ENCODE measurements around the gene PDLIM1. TPM values are rescaled to one million over a fixed set of nuclear protein-coding genes. Genes with fewer than 3 reads are reported as not detected.

PDLIM1 gene
- total and polyA plus RNA-seq, 2 of the 8 experiments (the other 6 are each of a cell fraction or from before 2014, with no cell fraction given), result 169 to 245 TPM

- Histone ChIP-seq H3K4me3 (ENCODE audit: extremely low read depth in 1 of 4, insufficient read depth in 2 of 4, low read depth in 3 of 4, low read length in 4 of 4) (no peak overlapping the region), H4K5ac (ENCODE audit: insufficient read length, low read depth, low read length) (no peak overlapping the region), H3K27me3 (replicated peaks in 1 of 4; ENCODE audit: control insufficient read depth in 3 of 4, extremely low read depth in 1 of 4, insufficient read depth in 3 of 4, low read length in 3 of 4) (peaks cover 0 to 3% (median 0%) of the 10 kb centered on the region in 4 experiments; a peak in 1 of 7 replicates), H3K79me1 (ENCODE audit: low read depth, low read length) (no peaks in the 10 kb centered on the region), H3K23me2 (ENCODE audit: low read depth, low read length) (no peaks in the 10 kb centered on the region; the same call in 1 of the 2 replicates), H4K8ac (ENCODE audit: extremely low read depth, insufficient read depth, low read length) (no peak overlapping the region), H2BK5ac (ENCODE audit: low read depth, low read length) (no peak overlapping the region), H3K14ac (ENCODE audit: insufficient read length) (no peak overlapping the region), H2AK5ac (ENCODE audit: low read depth, low read length) (no peak overlapping the region), H3K9me3 (ENCODE audit: insufficient read depth in 2 of 2, low read depth in 1 of 2, low read length in 1 of 2) (no peaks in the 10 kb centered on the region), H3K18ac (ENCODE audit: extremely low read depth, low read length) (no peak overlapping the region), H2BK12ac (ENCODE audit: low read depth, low read length) (no peak overlapping the region), H2AFZ (ENCODE audit: low read length) (no peak overlapping the region), H3K23ac (ENCODE audit: insufficient read length) (no peak overlapping the region), H3K4me2 (ENCODE audit: insufficient read depth in 1 of 2, low read depth in 2 of 2, low read length in 2 of 2) (peak overlapping the region in 1 of 2 experiments; percentile 29; a peak in 1 of 4 replicates), H3K4ac (replicated peaks; ENCODE audit: insufficient read length, low read depth, low read length) (no peak overlapping the region), H2BK20ac (ENCODE audit: low read length) (no peak overlapping the region), H2BK15ac (ENCODE audit: low read length) (no peak overlapping the region), H2BK120ac (replicated peaks; ENCODE audit: low read depth, low read length) (no peak overlapping the region), H3K9ac (replicated peaks in 1 of 4; ENCODE audit: extremely low read depth in 1 of 4, low read depth in 3 of 4, low read length in 3 of 4) (no peak overlapping the region), H3K27ac (ENCODE audit: low read depth, low read length) (no peak overlapping the region), H3K56ac (replicated peaks; ENCODE audit: insufficient read length, low read depth, low read length) (no peak overlapping the region), H3K4me1 (replicated peaks in 1 of 4; ENCODE audit: control insufficient read depth in 3 of 4, insufficient read depth in 4 of 4, low read length in 3 of 4) (peaks cover 0 to 10% (median 2%) of the 10 kb centered on the region in 4 experiments; a peak in 4 of 7 replicates), H4K20me1 (replicated peaks in 1 of 2; ENCODE audit: control insufficient read depth in 1 of 2, insufficient read depth in 2 of 2, low read length in 2 of 2) (no peaks in the 10 kb centered on the region), H3K79me2 (ENCODE audit: control insufficient read depth in 1 of 2, insufficient read depth in 2 of 2, low read length in 2 of 2) (no peaks in the 10 kb centered on the region), H4K91ac (replicated peaks; ENCODE audit: insufficient read length, low read length) (no peak overlapping the region), H3K36me3 (ENCODE audit: control insufficient read depth in 2 of 4, insufficient read depth in 4 of 4, low read length in 3 of 4) (no peaks in the 10 kb centered on the region)
- FAIRE-seq, result no peak
- no peak for DNase-seq (ENCODE audit: low read depth in 1 of 2, low spot score in 2 of 2)
- ChIA-PET CTCF (ENCODE audit: partially characterized antibody) (interaction anchor here (1.2 to 2.0 kb wide), 2 partner anchors 59 to 61 kb away, joined by 5 to 6 read pairs; no protein-coding TSS in a partner anchor), POLR2A (ENCODE audit: partially characterized antibody) (no interaction called here)
- TF ChIP-seq RNF2 (IDR thresholded peaks at IDR 0.05; ENCODE audit: borderline replicate concordance, low read depth, low read length, missing control alignments, poor library complexity, severe bottlenecking) (no peak), RXRA (IDR thresholded peaks at IDR 0.05; ENCODE audit: insufficient read depth, low read depth, low read length) (peak; percentile 96), YY1 (IDR thresholded peaks at IDR 0.05; ENCODE audit: low read depth, low read length) (no peak), RFX5 (IDR thresholded peaks at IDR 0.05; ENCODE audit: borderline replicate concordance, low read depth, low read length) (no peak), POLR2AphosphoS5 (IDR thresholded peaks at IDR 0.05; ENCODE audit: low read depth, low read length) (peak; percentile 65; the same call in 1 of the 2 replicates), SP1 (IDR thresholded peaks at IDR 0.05; ENCODE audit: low read depth, low read length) (no peak), SIN3A (conservative IDR thresholded peaks at IDR 0.05 in 1 of 2, IDR thresholded peaks at IDR 0.05 in 1 of 2; ENCODE audit: low read depth in 1 of 2, low read length in 2 of 2) (no peak), SP4 (IDR thresholded peaks at IDR 0.05; ENCODE audit: low read length) (no peak)
- WGBS, 2 experiments (ENCODE audit: extremely low coverage in 1 of 2, insufficient coverage in 1 of 2, insufficient read length in 1 of 2, insufficient replicate concordance in 2 of 2, low coverage in 1 of 2, low lambda C conversion rate in 2 of 2, missing lambda C conversion rate in 1 of 2), result 42% methylated on average over 4 of the region's 4 CpGs; no CpG with 5 or more reads in 1 of the 2 experiments
Observed at GRCh38 chr10:95304463-95304862, 13.7 kb upstream of the PDLIM1 start.

Measured in H1 (cell line).